SK-N-SH (cell line): ENCODE results near the gene PTK6. TPM values are rescaled to one million over a fixed set of nuclear protein-coding genes. Genes with fewer than 3 reads are reported as not detected.

ENCODE experiments used
- CTCF ChIA-PET: fragments of 300-600, 350-600 bp; formaldehyde crosslinking; extraction: SDS; loops from one replicate; lab custom pipeline; 2021; lab: Yijun Ruan, JAX
- POLR2A ChIA-PET: fragments of 350-600 bp; sonication (Branson Sonifier 250); formaldehyde crosslinking; extraction: SDS; loops from one replicate; lab custom pipeline; 2020; ENCODE audit warnings: antibody characterized with exemption, inconsistent platforms; lab: Yijun Ruan, JAX
- DNase-seq: peaks from one replicate; pipeline ENCODE4 v3.0.0; 2012
- H2AFZ ChIP-seq: fragments of 200-600 bp; sonication (generic); 2 replicates; pipeline ENCODE4 v1.8.1; 2016; ENCODE audit warnings: antibody characterized with exemption, mild to moderate bottlenecking, low read depth
- H3F3A ChIP-seq: fragments of 200-600 bp; sonication (generic); replicated peaks from 2 replicates; pipeline ENCODE3; 2016; ENCODE audit warnings: antibody characterized with exemption, mild to moderate bottlenecking; ENCODE audit not compliant: insufficient read depth
- H3K27ac ChIP-seq, 2 experiments: fragments of 200-500 bp in 1 of 2; fragments of 200-600 bp in 1 of 2; sonication (Bioruptor generic) in 1 of 2; sonication (generic), shearing (Covaris generic) in 1 of 2; 2 replicates each; pipeline versions ENCODE4 v1.5.1 to v1.6.1; 2014 to 2016; ENCODE audit warnings: low read depth in 2 of 2, inconsistent platforms in 1 of 2, low read length in 1 of 2, mild to moderate bottlenecking in 1 of 2, mixed read lengths in 1 of 2
- H3K27me3 ChIP-seq: fragments of 200-600 bp; sonication (generic), shearing (Covaris generic); 2 replicates; pipeline ENCODE4 v1.6.1; 2016; ENCODE audit warnings: mixed run types; ENCODE audit not compliant: insufficient read depth
- H3K36me3 ChIP-seq, 2 experiments: fragments of 200-500 bp in 1 of 2; fragments of 200-600 bp in 1 of 2; sonication (Bioruptor generic) in 1 of 2; sonication (generic) in 1 of 2; replicated peaks in 1 of 2; 2 replicates each; pipeline versions ENCODE3 to v1.5.1; 2014 to 2016; ENCODE audit warnings: low read length in 1 of 2, mild to moderate bottlenecking in 1 of 2; ENCODE audit not compliant: insufficient read depth in 2 of 2, control insufficient read depth in 1 of 2
- H3K4me1 ChIP-seq, 2 experiments: fragments of 200-500 bp in 1 of 2; fragments of 200-600 bp in 1 of 2; sonication (Bioruptor generic) in 1 of 2; sonication (generic), shearing (Covaris generic) in 1 of 2; 2 replicates each; pipeline versions ENCODE4 v1.5.1 to v1.6.1; 2014 to 2016; ENCODE audit warnings: low read depth in 1 of 2, low read length in 1 of 2, mixed run types in 1 of 2; ENCODE audit not compliant: insufficient read depth in 2 of 2, control insufficient read depth in 1 of 2
- H3K4me2 ChIP-seq: fragments of 200-600 bp; sonication (generic), shearing (Covaris generic); 2 replicates; pipeline ENCODE4 v1.6.1; 2017; ENCODE audit warnings: mixed run types
- H3K4me3 ChIP-seq, 2 experiments: fragments of 200-500 bp in 1 of 2; fragments of 200-600 bp in 1 of 2; sonication (Bioruptor generic) in 1 of 2; sonication (generic), shearing (Covaris generic) in 1 of 2; 2 replicates each; pipeline versions ENCODE4 v1.5.1 to v1.8.1; 2014 to 2016; ENCODE audit warnings: low read depth in 2 of 2, inconsistent platforms in 1 of 2, low read length in 1 of 2, mild to moderate bottlenecking in 1 of 2, mixed read lengths in 1 of 2, moderate library complexity in 1 of 2
- H3K79me2 ChIP-seq: fragments of 200-600 bp; sonication (generic); 2 replicates; pipeline ENCODE4 v1.8.1; 2017; ENCODE audit warnings: mild to moderate bottlenecking; ENCODE audit not compliant: insufficient read depth
- H3K9ac ChIP-seq: fragments of 200-600 bp; sonication (generic); 2 replicates; pipeline ENCODE4 v1.6.1; 2017; ENCODE audit warnings: mixed run types
- H3K9me2 ChIP-seq: fragments of 200-600 bp; sonication (generic); 2 replicates; pipeline ENCODE4 v1.6.1; 2017; ENCODE audit warnings: mixed run types
- H3K9me3 ChIP-seq: fragments of 200-600 bp; sonication (generic); 2 replicates; pipeline ENCODE4 v1.6.1; 2017; ENCODE audit warnings: mixed run types, mild to moderate bottlenecking, moderate library complexity
- H4K20me1 ChIP-seq: fragments of 200-600 bp; sonication (generic); 2 replicates; pipeline ENCODE4 v1.6.1; 2017; ENCODE audit warnings: mild to moderate bottlenecking, mixed run types; ENCODE audit not compliant: insufficient read depth
- CHD2 ChIP-seq: fragments of 150-350 bp; IDR thresholded peaks from 2 replicates; pipeline ENCODE4 v1.6.1; 2018; ENCODE audit warnings: low read length; ENCODE audit not compliant: partially characterized antibody
- EP300 ChIP-seq, 2 experiments: IDR thresholded peaks; 2 replicates each; pipeline versions ENCODE4 v1.4.0 to v1.6.1; 2012; ENCODE audit warnings: borderline replicate concordance in 1 of 2, low read depth in 1 of 2, low read length in 1 of 2
- EZH2phosphoT487 ChIP-seq: fragments of 200-600 bp; sonication (generic); IDR thresholded peaks from 2 replicates; pipeline ENCODE4 v1.6.1; 2017; ENCODE audit warnings: low read depth, mixed run types, mild to moderate bottlenecking, antibody characterized with exemption, moderate library complexity, borderline replicate concordance
- GATA2 ChIP-seq: sonication (generic); formaldehyde crosslinking; IDR thresholded peaks from 2 replicates; pipeline ENCODE4 v1.5.0; 2020; ENCODE audit warnings: mild to moderate bottlenecking, missing genetic modification reagents
- NFIC ChIP-seq: IDR thresholded peaks from 2 replicates; pipeline ENCODE4 v1.4.0; 2012; ENCODE audit warnings: borderline replicate concordance
- NRF1 ChIP-seq: IDR thresholded peaks from 2 replicates; pipeline ENCODE4 v1.6.1; 2012; ENCODE audit warnings: low read depth, mild to moderate bottlenecking, low read length
- RCOR1 ChIP-seq: fragments of 150-350 bp; IDR thresholded peaks from 2 replicates; pipeline ENCODE4 v1.6.1; 2017; ENCODE audit warnings: antibody characterized with exemption, low read length
- SMC3 ChIP-seq: IDR thresholded peaks from 2 replicates; pipeline ENCODE4 v1.6.1; 2012; ENCODE audit warnings: low read depth, low read length, improper control_type of control experiment
- WGBS: methylation state at CpG from one replicate; pipeline ENCODE4 v1.1.6; 2017; ENCODE audit warnings: low lambda C conversion rate; 5-methylcytosine and 5-hydroxymethylcytosine counted together
- polyA plus RNA-seq, 3 experiments: library from polyadenylated mRNA; depleted of rRNA; stranded (reverse); fragments of >200 nt; gene quantifications; 2 replicates each; pipeline ENCODE4 v1.2.3, GENCODE V29; 2012
- TF ChIP-seq, protein P1 (sequence below): IDR thresholded peaks from 2 replicates; pipeline ENCODE4; 2012
- TF ChIP-seq, protein P2 (sequence below): IDR thresholded peaks from 2 replicates; pipeline ENCODE4 v1.6.1; 2012; ENCODE audit warnings: mild to moderate bottlenecking, low read depth, low read length, moderate library complexity

Gene PTK6
- polyA plus RNA-seq, 1 of the 3 experiments (the other 2 are of a cell fraction): 0.07 TPM

DNA sequence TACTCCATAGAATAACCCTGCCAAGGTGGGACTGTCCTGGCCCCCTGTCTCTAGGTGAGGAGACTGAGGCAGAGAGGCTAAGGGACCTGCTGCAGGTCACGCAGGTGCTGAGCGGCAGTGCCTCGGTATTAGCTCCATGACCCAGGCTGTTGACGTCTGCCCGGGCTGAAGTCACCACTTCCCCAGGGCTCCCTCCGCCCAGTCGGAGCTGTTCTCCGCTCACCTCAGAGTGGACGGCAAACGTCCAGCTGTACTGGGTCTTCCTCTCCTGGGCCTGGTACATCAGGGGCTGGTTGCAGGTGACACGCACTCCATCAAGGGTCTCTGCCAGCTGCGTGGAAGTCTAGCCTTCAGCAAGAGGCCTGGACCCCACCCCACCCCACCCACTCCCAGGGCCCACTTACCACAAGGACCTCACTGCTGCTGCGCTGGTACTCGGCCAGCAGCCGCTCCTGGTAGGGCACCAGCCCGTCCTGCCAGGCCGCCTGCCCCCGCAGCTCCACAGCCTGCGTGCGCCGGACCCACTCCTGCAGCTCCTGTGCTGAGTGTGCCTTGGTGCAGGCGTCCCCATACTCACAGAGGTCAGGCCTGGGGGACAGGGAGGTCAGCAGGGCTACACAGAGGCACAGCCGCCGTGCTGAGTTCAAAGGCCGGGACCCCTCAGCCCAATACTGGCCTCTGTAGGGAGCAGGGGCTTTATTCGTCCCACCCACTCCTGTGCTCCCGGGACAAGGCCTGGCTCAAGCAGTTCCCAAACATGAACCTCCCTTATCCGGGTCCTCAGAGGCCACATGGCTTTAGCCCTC is 33.3 kb upstream of the PTK6 start (continued):
- TF ChIP-seq NRF1: no peak

DNA sequence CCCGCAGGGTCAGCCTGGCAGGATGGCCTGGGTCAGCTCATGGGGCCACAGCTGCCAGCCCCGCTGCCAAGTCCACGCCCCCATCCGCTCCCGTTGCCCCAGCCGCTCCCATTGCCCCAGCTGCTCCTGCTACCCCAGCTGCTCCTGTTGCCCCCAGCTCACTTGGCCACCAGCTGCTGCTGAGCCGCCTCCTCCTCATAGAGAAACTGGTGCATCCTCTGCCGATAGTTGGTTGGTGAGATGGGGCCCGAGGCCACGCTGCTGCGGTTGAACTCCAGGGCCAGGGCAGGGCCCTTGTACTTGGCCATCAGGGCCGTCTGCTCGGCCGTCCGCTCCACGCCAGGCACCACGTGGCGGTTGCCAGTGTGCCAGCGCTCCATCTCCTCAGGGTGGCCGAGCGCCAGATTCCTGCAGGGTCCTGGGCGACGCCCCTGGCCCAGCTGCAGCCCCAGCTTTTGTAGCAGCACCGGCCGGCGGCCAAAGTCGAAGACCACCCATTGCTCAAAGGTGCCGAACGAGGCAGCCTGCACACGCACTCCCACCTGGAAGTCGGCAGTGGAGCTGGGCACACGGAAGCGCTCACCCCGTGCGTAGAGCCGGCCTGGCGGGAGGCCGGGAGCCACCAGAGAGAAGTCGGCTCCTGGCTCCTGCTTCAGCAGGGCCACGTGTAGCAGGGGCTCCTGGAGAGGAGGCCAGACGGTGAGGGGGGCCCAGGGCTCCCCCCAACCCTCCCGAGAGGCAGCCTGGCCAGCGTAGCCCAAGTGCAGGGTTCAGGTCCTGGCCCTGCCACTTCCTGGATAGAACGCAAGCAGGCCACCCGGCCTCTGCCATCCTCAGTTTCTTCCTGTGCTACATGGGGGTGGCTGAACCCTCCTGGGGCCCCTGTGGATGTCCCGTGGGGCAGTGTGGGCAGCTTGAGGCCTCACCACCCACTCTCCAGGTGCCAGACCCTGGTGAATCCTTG is 32.1 kb upstream of the PTK6 start:
- Histone ChIP-seq H3K4me2 (no peak overlapping the region), H3K9me2 (no peaks in the 10 kb centered on the region), H3K79me2 (peaks cover 8% of the 10 kb centered on the region; the same call in 1 of the 2 replicates), H3K9me3 (no peaks in the 10 kb centered on the region), H3K4me1 (peaks cover under 1 to 8% of the 10 kb centered on the region in 2 experiments; a peak in 2 of 4 replicates), H3F3A (no peaks in the 10 kb centered on the region), H4K20me1 (no peaks in the 10 kb centered on the region), H2AFZ (no peak overlapping the region), H3K4me3 (no peak overlapping the region), H3K27ac (no peak overlapping the region), H3K27me3 (no peaks in the 10 kb centered on the region), H3K36me3 (peaks cover 0 to 18% of the 10 kb centered on the region in 2 experiments), H3K9ac (no peak overlapping the region)
- ChIA-PET POLR2A (no interaction called here), CTCF (no interaction called here)
- TF ChIP-seq, protein P1, sequence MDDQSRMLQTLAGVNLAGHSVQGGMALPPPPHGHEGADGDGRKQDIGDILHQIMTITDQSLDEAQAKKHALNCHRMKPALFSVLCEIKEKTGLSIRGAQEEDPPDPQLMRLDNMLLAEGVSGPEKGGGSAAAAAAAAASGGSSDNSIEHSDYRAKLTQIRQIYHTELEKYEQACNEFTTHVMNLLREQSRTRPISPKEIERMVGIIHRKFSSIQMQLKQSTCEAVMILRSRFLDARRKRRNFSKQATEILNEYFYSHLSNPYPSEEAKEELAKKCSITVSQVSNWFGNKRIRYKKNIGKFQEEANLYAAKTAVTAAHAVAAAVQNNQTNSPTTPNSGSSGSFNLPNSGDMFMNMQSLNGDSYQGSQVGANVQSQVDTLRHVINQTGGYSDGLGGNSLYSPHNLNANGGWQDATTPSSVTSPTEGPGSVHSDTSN: no peak
- no peak for TF ChIP-seq NFIC
- TF ChIP-seq CHD2: no peak
- TF ChIP-seq, protein P2, sequence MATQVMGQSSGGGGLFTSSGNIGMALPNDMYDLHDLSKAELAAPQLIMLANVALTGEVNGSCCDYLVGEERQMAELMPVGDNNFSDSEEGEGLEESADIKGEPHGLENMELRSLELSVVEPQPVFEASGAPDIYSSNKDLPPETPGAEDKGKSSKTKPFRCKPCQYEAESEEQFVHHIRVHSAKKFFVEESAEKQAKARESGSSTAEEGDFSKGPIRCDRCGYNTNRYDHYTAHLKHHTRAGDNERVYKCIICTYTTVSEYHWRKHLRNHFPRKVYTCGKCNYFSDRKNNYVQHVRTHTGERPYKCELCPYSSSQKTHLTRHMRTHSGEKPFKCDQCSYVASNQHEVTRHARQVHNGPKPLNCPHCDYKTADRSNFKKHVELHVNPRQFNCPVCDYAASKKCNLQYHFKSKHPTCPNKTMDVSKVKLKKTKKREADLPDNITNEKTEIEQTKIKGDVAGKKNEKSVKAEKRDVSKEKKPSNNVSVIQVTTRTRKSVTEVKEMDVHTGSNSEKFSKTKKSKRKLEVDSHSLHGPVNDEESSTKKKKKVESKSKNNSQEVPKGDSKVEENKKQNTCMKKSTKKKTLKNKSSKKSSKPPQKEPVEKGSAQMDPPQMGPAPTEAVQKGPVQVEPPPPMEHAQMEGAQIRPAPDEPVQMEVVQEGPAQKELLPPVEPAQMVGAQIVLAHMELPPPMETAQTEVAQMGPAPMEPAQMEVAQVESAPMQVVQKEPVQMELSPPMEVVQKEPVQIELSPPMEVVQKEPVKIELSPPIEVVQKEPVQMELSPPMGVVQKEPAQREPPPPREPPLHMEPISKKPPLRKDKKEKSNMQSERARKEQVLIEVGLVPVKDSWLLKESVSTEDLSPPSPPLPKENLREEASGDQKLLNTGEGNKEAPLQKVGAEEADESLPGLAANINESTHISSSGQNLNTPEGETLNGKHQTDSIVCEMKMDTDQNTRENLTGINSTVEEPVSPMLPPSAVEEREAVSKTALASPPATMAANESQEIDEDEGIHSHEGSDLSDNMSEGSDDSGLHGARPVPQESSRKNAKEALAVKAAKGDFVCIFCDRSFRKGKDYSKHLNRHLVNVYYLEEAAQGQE: no peak
- TF ChIP-seq EP300 (IDR thresholded peaks at IDR 0.05; ENCODE audit: borderline replicate concordance in 1 of 2, low read depth in 1 of 2, low read length in 1 of 2): no peak
- TF ChIP-seq RCOR1: no peak
- TF ChIP-seq GATA2: no peak
- no peak for TF ChIP-seq SMC3
- TF ChIP-seq EZH2phosphoT487: no peak
- no peak for DNase-seq
- 96% methylated on average over 33 of the region's 46 CpGs for WGBS
